HL-60 (cell line): ENCODE measurements around the gene PRMT9.

Experiments
- DNase-seq, 2 experiments: peaks; one replicate each; pipeline ENCODE4 v3.0.0-alpha.2; 2010 to 2020; ENCODE audit warnings: low read depth in 1 of 2, low spot score in 1 of 2
- H3K27ac ChIP-seq: fragments of 250-450 bp; sonication (Bioruptor Pico); replicated peaks from 2 replicates; pipeline ENCODE4 v1.5.1; 2020; ENCODE audit warnings: mild to moderate bottlenecking, moderate library complexity
- H3K27me3 ChIP-seq: fragments of 250-450 bp; sonication (Bioruptor Pico); 2 replicates; pipeline ENCODE4 v1.5.1; 2021; ENCODE audit warnings: mild to moderate bottlenecking, moderate library complexity; ENCODE audit not compliant: insufficient read depth, poor library complexity, severe bottlenecking
- H3K4me3 ChIP-seq: replicated peaks from 2 replicates; pipeline ENCODE4 v1.5.1; 2011; ENCODE audit warnings: mild to moderate bottlenecking, control low read depth, low read length; ENCODE audit not compliant: insufficient read depth
- GABPA ChIP-seq: IDR thresholded peaks from 2 replicates; pipeline ENCODE4 v1.6.1; 2012; ENCODE audit warnings: low read depth
- POLR2AphosphoS5 ChIP-seq: IDR thresholded peaks from 2 replicates; pipeline ENCODE4 v1.6.1; 2012; ENCODE audit warnings: low read depth
- REST ChIP-seq: IDR thresholded peaks from 2 replicates; pipeline ENCODE4 v1.6.1; 2012; ENCODE audit warnings: low read depth; ENCODE audit not compliant: insufficient replicate concordance
- SPI1 ChIP-seq: IDR thresholded peaks from 2 replicates; pipeline ENCODE4 v1.6.1; 2012; ENCODE audit warnings: low read depth, mild to moderate bottlenecking, borderline replicate concordance
- TF ChIP-seq, protein P1 (sequence below): IDR thresholded peaks from one replicate; pipeline ENCODE4 v1.5.1; 2011; ENCODE audit warnings: low read length, control low read depth, inconsistent platforms; ENCODE audit not compliant: insufficient read depth

The PRMT9 gene

DNA sequence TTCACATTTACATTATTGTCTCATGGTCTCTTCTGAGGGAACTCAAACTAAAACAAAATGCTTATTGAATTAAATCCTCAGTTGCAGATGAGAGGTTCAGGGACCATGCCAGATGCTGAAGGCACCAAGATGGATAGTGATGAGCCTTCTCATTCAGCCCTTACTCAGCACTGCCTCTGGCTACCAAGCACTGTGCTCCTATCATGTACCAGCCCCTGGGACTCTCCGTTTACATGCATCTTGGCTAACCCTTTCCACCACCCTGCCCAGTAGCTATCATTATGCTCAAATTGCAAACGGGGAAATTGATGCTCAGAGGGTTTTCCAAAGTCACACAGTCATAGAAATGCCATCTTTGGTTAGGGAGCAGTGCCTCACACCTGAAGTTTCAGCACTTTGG, 89.4 kb downstream of the PRMT9 start:
- H3K4me3 ChIP-seq: no peak overlapping the region

GRCh38 chr4:147594107-147594506, 89.9 kb downstream of the PRMT9 start:
- H3K27ac ChIP-seq: no peak overlapping the region
- TF ChIP-seq GABPA (no peak), REST (no peak), POLR2AphosphoS5 (no peak), SPI1 (no peak)
- TF ChIP-seq, protein P1, sequence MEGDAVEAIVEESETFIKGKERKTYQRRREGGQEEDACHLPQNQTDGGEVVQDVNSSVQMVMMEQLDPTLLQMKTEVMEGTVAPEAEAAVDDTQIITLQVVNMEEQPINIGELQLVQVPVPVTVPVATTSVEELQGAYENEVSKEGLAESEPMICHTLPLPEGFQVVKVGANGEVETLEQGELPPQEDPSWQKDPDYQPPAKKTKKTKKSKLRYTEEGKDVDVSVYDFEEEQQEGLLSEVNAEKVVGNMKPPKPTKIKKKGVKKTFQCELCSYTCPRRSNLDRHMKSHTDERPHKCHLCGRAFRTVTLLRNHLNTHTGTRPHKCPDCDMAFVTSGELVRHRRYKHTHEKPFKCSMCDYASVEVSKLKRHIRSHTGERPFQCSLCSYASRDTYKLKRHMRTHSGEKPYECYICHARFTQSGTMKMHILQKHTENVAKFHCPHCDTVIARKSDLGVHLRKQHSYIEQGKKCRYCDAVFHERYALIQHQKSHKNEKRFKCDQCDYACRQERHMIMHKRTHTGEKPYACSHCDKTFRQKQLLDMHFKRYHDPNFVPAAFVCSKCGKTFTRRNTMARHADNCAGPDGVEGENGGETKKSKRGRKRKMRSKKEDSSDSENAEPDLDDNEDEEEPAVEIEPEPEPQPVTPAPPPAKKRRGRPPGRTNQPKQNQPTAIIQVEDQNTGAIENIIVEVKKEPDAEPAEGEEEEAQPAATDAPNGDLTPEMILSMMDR: no peak
- no peaks in the 10 kb centered on the region for H3K27me3 ChIP-seq
- DNase-seq: no peak
- no peak overlapping the region for H3K4me3 ChIP-seq

More for the DNA sequence above, 89.4 kb downstream of the PRMT9 start:
- TF ChIP-seq REST: no peak
- no peak for TF ChIP-seq GABPA
- TF ChIP-seq, protein P1: no peak
- no peak for TF ChIP-seq POLR2AphosphoS5
- TF ChIP-seq SPI1: no peak
- Histone ChIP-seq H3K27ac (no peak overlapping the region), H3K27me3 (no peaks in the 10 kb centered on the region)
- DNase-seq: no peak

GRCh38 chr4:147591106-147591505, 92.9 kb downstream of the PRMT9 start:
- DNase-seq: no peak
- Histone ChIP-seq H3K27ac (no peak overlapping the region), H3K4me3 (no peak overlapping the region), H3K27me3 (no peaks in the 10 kb centered on the region)
- TF ChIP-seq POLR2AphosphoS5 (no peak), SPI1 (no peak), REST (no peak), GABPA (no peak)
- TF ChIP-seq, protein P1: no peak
